Calu3 (cell line): ENCODE data around the gene RPP14. TPM values are rescaled to one million over a fixed set of nuclear protein-coding genes. Genes with fewer than 3 reads are reported as not detected.

ENCODE experiments used
- BruUV-seq: library from RNA; stranded (reverse); fragments of 400-500 nt; replicated peaks from 2 replicates; lab custom pipeline; 2021; lab: Mats Ljungman, UMichigan
- CTCF ChIA-PET: fragments of 300-600 bp; sonication (Branson Sonifier 250); formaldehyde crosslinking; loops from one replicate; lab custom pipeline; 2022; ENCODE audit warnings: antibody characterized with exemption; lab: Charles Lee
- DNase-seq: peaks from one replicate; pipeline ENCODE4 v3.0.0; 2022
- H3K27ac Mint-ChIP-seq: one replicate; pipeline ENCODE4 v1.8.0; 2022; ENCODE audit warnings: mixed read lengths; ENCODE audit not compliant: unreplicated experiment
- H3K27me3 Mint-ChIP-seq: one replicate; pipeline ENCODE4 v1.8.0; 2022; ENCODE audit warnings: mixed read lengths; ENCODE audit not compliant: unreplicated experiment
- H3K36me3 Mint-ChIP-seq: one replicate; pipeline ENCODE4 v1.8.0; 2022; ENCODE audit warnings: mild to moderate bottlenecking, moderate library complexity, mixed read lengths; ENCODE audit not compliant: insufficient read depth, unreplicated experiment
- H3K4me1 Mint-ChIP-seq: one replicate; pipeline ENCODE4 v1.8.0; 2022; ENCODE audit warnings: mild to moderate bottlenecking, low read depth, mixed read lengths; ENCODE audit not compliant: unreplicated experiment
- H3K4me3 Mint-ChIP-seq: one replicate; pipeline ENCODE4 v1.8.0; 2022; ENCODE audit warnings: mild to moderate bottlenecking, low read depth, moderate library complexity, mixed read lengths; ENCODE audit not compliant: unreplicated experiment
- H3K9me3 Mint-ChIP-seq: one replicate; pipeline ENCODE4 v1.8.0; 2022; ENCODE audit warnings: low read depth, mixed read lengths; ENCODE audit not compliant: unreplicated experiment
- CTCF ChIP-seq: fragments of 200-600 bp; IDR thresholded peaks from one replicate; pipeline ENCODE4 v1.8.0; 2022; ENCODE audit warnings: antibody characterized with exemption; ENCODE audit not compliant: unreplicated experiment
- intact Hi-C: fragments of 100-400 bp; cut with micrococcal nuclease; formaldehyde crosslinking; loops from one replicate; pipeline ENCODE4 v1.10.0; 2022; ENCODE audit not compliant: unreplicated experiment
- total RNA-seq: library from RNA; stranded (reverse); gene quantifications from 2 replicates; pipeline ENCODE4 v1.2.3, GENCODE V29; 2022

Gene RPP14
- total RNA-seq, 1 experiment from 2014 or later: 17.2 TPM

DNA sequence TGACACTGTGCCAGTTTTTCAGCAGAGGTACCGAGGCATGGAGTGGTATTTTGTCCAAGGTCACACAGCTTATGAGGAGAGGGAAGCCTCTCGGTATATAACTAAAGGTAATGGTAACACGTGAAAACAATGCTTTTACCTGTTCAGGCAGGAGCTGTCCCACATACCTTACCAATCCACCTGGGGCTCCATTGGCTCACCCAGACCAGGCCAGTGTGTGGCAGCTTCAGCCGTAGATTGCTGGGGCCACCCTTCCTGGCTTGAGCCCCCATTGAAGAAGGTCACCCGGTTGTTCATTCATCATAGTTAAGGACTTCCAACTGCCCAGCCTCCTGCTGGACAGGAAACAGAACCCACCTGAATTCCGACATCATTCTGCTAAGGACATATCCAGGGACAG, 9.2 kb upstream of the RPP14 start:
- no peak for TF ChIP-seq CTCF
- BruUV-seq: no TSS peak

GRCh38 chr3:58298190-58298589, 7.9 kb upstream of the RPP14 start:
- peaks cover 21% of the 10 kb centered on the region for H3K27me3 Mint-ChIP-seq
- intact Hi-C loops: no loop called here
- no peak for TF ChIP-seq CTCF
- H3K9me3 Mint-ChIP-seq: no peaks in the 10 kb centered on the region
- H3K4me3 Mint-ChIP-seq: no peak overlapping the region
- no TSS peak for BruUV-seq
- CTCF ChIA-PET: interaction anchor here (0.6 to 2.4 kb wide), 2 partner anchors 110 to 367 kb away, joined by 3 to 38 read pairs; no protein-coding TSS in a partner anchor
- no peak overlapping the region for H3K27ac Mint-ChIP-seq
- H3K36me3 Mint-ChIP-seq: no peaks in the 10 kb centered on the region
- DNase-seq: no peak
- H3K4me1 Mint-ChIP-seq: no peaks in the 10 kb centered on the region

More for the DNA sequence above, 9.2 kb upstream of the RPP14 start:
- CTCF ChIA-PET: interaction anchor here (0.7 kb wide), 1 partner anchor 109 kb away, joined by 4 read pairs; no protein-coding TSS in a partner anchor
- no peaks in the 10 kb centered on the region for H3K9me3 Mint-ChIP-seq
- no peaks in the 10 kb centered on the region for H3K4me1 Mint-ChIP-seq
- no peaks in the 10 kb centered on the region for H3K36me3 Mint-ChIP-seq
- peaks cover 11% of the 10 kb centered on the region for H3K27me3 Mint-ChIP-seq
- DNase-seq: no peak
- H3K4me3 Mint-ChIP-seq: no peak overlapping the region
- intact Hi-C loops: no loop called here
- H3K27ac Mint-ChIP-seq: no peak overlapping the region

DNA sequence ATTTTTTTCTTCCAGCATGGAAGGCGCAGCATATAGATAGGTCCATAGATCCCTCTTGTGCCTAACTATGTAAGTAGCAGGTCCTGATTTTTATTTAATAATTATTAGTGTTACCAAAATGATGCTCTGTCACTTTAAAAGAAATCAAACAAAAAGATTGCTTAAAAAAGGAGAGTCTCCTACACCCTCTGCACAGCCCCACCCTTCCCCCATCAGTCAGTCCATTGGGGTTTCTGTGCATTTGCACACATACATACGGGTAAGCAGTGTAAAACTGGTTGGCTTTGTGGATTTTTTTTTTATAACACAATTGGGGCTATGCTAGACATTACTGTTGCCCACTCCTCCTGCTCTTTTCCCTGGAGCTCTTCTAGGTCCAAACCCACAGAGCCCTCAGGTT, 7.0 kb upstream of the RPP14 start:
- no TSS peak for BruUV-seq

DNA sequence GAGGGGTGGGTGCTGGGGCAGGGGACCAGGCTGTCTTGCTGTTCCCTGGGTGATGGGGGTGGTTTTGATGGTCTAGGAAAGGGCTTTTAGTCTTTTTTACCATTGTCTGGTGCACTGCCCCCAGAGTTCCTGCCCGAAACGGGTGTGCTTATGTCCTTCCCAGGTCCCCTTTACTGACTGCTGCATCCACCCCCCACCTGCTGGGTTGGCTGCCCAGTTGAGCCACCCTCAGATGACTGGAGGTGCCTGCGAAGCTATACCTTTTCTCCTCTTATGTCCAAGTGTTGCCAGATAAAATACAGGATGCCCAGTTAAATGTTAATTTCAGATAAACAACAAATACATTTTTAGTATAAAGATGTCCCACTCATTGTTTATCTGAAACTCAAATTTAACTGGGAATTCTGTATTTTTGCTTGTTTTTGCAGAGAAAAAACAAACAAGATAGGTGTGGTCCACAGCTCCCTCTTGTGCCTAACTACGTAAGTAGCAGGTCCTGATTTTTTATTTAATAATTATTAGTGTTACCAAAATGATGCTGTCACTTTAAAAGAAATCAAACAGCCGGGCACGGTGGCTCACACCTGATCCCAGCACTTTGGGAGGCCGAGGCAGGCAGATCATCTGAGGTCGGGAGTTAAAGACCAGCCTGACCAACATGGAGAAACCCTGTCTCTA, 6.1 kb upstream of the RPP14 start:
- H3K4me1 Mint-ChIP-seq: no peaks in the 10 kb centered on the region
- no TSS peak for BruUV-seq

More for the DNA sequence above, 7.0 kb upstream of the RPP14 start:
- Mint-ChIP-seq H3K9me3 (no peaks in the 10 kb centered on the region), H3K27me3 (peaks cover 21% of the 10 kb centered on the region), H3K4me3 (no peak overlapping the region), H3K36me3 (no peaks in the 10 kb centered on the region), H3K4me1 (no peaks in the 10 kb centered on the region), H3K27ac (no peak overlapping the region)
- TF ChIP-seq CTCF: no peak
- intact Hi-C loops: no loop called here
- CTCF ChIA-PET: interaction anchor here (0.6 to 2.4 kb wide), 3 partner anchors 80 to 368 kb away, joined by 3 to 38 read pairs (median 4); no protein-coding TSS in a partner anchor
- no peak for DNase-seq

More for the DNA sequence above, 6.1 kb upstream of the RPP14 start:
- TF ChIP-seq CTCF: peak; percentile 30
- H3K27ac Mint-ChIP-seq: no peak overlapping the region
- intact Hi-C loops: loop anchor here (1.0 kb wide), 1 partner anchor 113 kb away; no protein-coding TSS in a partner anchor
- CTCF ChIA-PET: interaction anchor here (0.6 to 2.4 kb wide), 6 partner anchors 81 to 330 kb away, joined by 3 to 38 read pairs (median 6); no protein-coding TSS in a partner anchor
- DNase-seq: peak; percentile 14
- no peak overlapping the region for H3K4me3 Mint-ChIP-seq
- peaks cover 21% of the 10 kb centered on the region for H3K27me3 Mint-ChIP-seq
- no peaks in the 10 kb centered on the region for H3K36me3 Mint-ChIP-seq
- H3K9me3 Mint-ChIP-seq: no peaks in the 10 kb centered on the region
